Keratinocyte (primary cell): ENCODE results near the gene POLR2B. TPM values are rescaled to one million over a fixed set of nuclear protein-coding genes. Genes with fewer than 3 reads are reported as not detected.
A peak's percentile ranks its signal among the peaks of the same experiment; 100 is the strongest.

Experiments used
- DNase-seq: peaks from one replicate; pipeline ENCODE4 v3.0.0-alpha.2; 2011; ENCODE audit warnings: low read depth, missing footprints, low spot score
- FAIRE-seq: peaks from 2 replicates; lab custom pipeline; 2011; peaks lifted over from hg19 to GRCh38; lab: Jason Lieb, UNC
- H2AFZ ChIP-seq: 2 replicates; pipeline ENCODE4 v1.6.0; 2012; ENCODE audit warnings: low read length, control low read depth, inconsistent platforms; ENCODE audit not compliant: control insufficient read depth
- H3K27ac ChIP-seq: 2 replicates; pipeline ENCODE4 v1.5.1; 2011; ENCODE audit warnings: low read length; ENCODE audit not compliant: control insufficient read depth, insufficient read depth
- H3K27me3 ChIP-seq: 3 replicates; pipeline ENCODE4 v1.6.0; 2011; ENCODE audit warnings: low read length; ENCODE audit not compliant: control insufficient read depth, insufficient read depth; ENCODE audit errors: extremely low read depth
- H3K36me3 ChIP-seq, 2 experiments: 2 replicates in 1 of 2; 3 replicates in 1 of 2; pipeline ENCODE4 v1.5.1; 2011; ENCODE audit warnings: low read length in 2 of 2, mild to moderate bottlenecking in 1 of 2; ENCODE audit not compliant: control insufficient read depth in 2 of 2, insufficient read depth in 2 of 2; ENCODE audit errors: extremely low read depth in 1 of 2
- H3K4me1 ChIP-seq: 3 replicates; pipeline ENCODE4 v1.5.1; 2011; ENCODE audit warnings: low read length; ENCODE audit not compliant: control insufficient read depth, insufficient read depth; ENCODE audit errors: extremely low read depth
- H3K4me2 ChIP-seq: 3 replicates; pipeline ENCODE4 v1.6.0; 2011; ENCODE audit warnings: low read depth, low read length; ENCODE audit not compliant: control insufficient read depth, insufficient read depth; ENCODE audit errors: extremely low read depth
- H3K4me3 ChIP-seq, 3 experiments: fragments of 200-600 bp in 1 of 3; sonication (generic) in 1 of 3; 2 replicates in 2 of 3; 3 replicates in 1 of 3; pipeline ENCODE4 v1.5.1; 2011 to 2016; ENCODE audit warnings: low read length in 3 of 3, mild to moderate bottlenecking in 3 of 3, control low read depth in 2 of 3, inconsistent platforms in 1 of 3, low read depth in 1 of 3, mixed read lengths in 1 of 3, mixed run types in 1 of 3, moderate library complexity in 1 of 3; ENCODE audit not compliant: control insufficient read depth in 2 of 3, insufficient read depth in 2 of 3; ENCODE audit errors: extremely low read depth in 1 of 3
- H3K79me2 ChIP-seq: 2 replicates; pipeline ENCODE4 v1.6.0; 2012; ENCODE audit warnings: low read length; ENCODE audit not compliant: control insufficient read depth, insufficient read depth
- H3K9ac ChIP-seq: 3 replicates; pipeline ENCODE4 v1.6.0; 2011; ENCODE audit warnings: low read length; ENCODE audit not compliant: control insufficient read depth, insufficient read depth; ENCODE audit errors: extremely low read depth
- H3K9me1 ChIP-seq: 3 replicates; pipeline ENCODE4 v1.6.0; 2011; ENCODE audit warnings: low read length; ENCODE audit not compliant: control insufficient read depth, insufficient read depth; ENCODE audit errors: extremely low read depth
- H3K9me3 ChIP-seq: 2 replicates; pipeline ENCODE4 v1.5.1; 2012; ENCODE audit warnings: low read depth, low read length; ENCODE audit not compliant: control insufficient read depth
- H4K20me1 ChIP-seq: 3 replicates; pipeline ENCODE4 v1.6.0; 2011; ENCODE audit warnings: low read length; ENCODE audit not compliant: control insufficient read depth, insufficient read depth; ENCODE audit errors: extremely low read depth
- EZH2 ChIP-seq: IDR thresholded peaks from one replicate; pipeline ENCODE4 v1.6.1; 2012; ENCODE audit warnings: inconsistent platforms, mild to moderate bottlenecking, low read length, moderate library complexity
- dilution Hi-C: fragments of 300-500 bp; cut with MboI; formaldehyde crosslinking; loops from one replicate; pipeline ENCODE4 v1.7.0; 2020; ENCODE audit warnings: low sequenced_read_pairs; ENCODE audit not compliant: extremely low pct_ligation_motif_present
- polyA plus RNA-seq, 5 experiments: library from polyadenylated mRNA; depleted of rRNA in 3 of 5; stranded (reverse) in 3 of 5; stranded (forward) in 1 of 5; unstranded in 1 of 5; fragments of >200 nt; gene quantifications; 1 replicate in 1 of 5; 2 replicates in 3 of 5; 3 replicates in 1 of 5; pipeline versions ENCODE4 v1.2.1 to v1.2.3, GENCODE V29; 2011 to 2012; ENCODE audit warnings: missing spikeins in 2 of 5, low read depth in 1 of 5, low replicate concordance in 1 of 5
- small RNA-seq, 3 experiments: library from RNA; depleted of rRNA; stranded (forward); fragments of <200 nt; gene quantifications; one replicate each; pipeline ENCODE3, GENCODE V24; 2012; ENCODE audit warnings: low read depth in 3 of 3, low replicate concordance in 1 of 3; ENCODE audit not compliant: insufficient read length in 3 of 3
- TF ChIP-seq, protein P1 (sequence below), 3 experiments: IDR thresholded peaks in 1 of 3; conservative IDR thresholded peaks in 1 of 3; optimal IDR thresholded peaks in 1 of 3; 2 replicates in 2 of 3; 3 replicates in 1 of 3; pipeline versions ENCODE3 to v1.5.1; 2011; ENCODE audit warnings: low read length in 3 of 3, mild to moderate bottlenecking in 3 of 3, moderate library complexity in 2 of 3, control low read depth in 1 of 3, inconsistent platforms in 1 of 3; ENCODE audit not compliant: insufficient read depth in 2 of 3; ENCODE audit errors: extremely low read depth in 1 of 3

Gene POLR2B
- polyA plus RNA-seq, 1 donor (not counting 4 experiments of a cell fraction or from before 2014, with no cell fraction given): 153 TPM

DNA sequence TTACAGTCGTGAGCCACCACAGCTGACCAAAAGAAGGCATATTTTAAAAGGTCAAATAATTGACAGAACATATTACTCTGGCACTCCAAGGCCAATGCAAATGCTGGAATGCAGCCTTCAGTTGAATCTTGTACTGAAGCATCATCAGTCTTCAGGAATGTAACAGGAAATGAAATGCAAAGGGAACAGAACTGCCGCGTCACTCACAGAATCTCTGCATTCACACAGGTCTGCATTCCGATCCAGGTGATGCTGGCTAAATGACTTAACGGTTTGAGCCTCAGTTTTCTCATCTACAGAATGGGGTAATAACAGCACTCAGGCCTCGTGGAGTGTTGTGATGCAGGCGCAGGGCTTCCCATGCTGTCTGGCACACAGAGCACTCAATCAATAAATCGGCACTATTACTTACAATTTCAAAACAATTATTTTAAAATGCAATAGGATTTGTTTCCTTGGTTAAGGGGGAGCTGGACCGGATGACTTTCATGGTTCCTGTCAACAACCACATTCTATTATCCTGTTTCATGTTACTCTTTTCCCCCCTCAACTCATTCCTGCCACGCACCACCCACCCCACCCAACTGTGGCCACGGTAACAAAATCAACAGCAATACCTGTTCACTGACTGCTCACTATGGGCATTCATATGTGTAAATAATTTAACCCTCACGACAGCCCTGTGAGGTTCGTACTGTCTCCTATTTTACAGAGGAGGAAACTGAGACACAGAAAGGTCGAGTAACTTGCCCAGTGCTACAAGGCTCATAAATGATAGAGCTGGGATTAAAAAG lies 99.1 kb downstream of the POLR2B start:
- no peaks in the 10 kb centered on the region for H3K9me3 ChIP-seq
- no peaks in the 10 kb centered on the region for H3K27me3 ChIP-seq
- dilution Hi-C loops: no loop called here
- peaks cover 77% of the 10 kb centered on the region for H3K4me1 ChIP-seq
- H3K9me1 ChIP-seq: no peaks in the 10 kb centered on the region
- FAIRE-seq: peak; percentile 100
- peak; percentile 70 for DNase-seq
- H3K4me2 ChIP-seq: peak overlapping the region; percentile 55
- peak overlapping the region; percentile 90 for H3K27ac ChIP-seq
- H3K4me3 ChIP-seq: no peak overlapping the region
- H4K20me1 ChIP-seq: no peaks in the 10 kb centered on the region
- no peak overlapping the region for H2AFZ ChIP-seq
- TF ChIP-seq, protein P1, sequence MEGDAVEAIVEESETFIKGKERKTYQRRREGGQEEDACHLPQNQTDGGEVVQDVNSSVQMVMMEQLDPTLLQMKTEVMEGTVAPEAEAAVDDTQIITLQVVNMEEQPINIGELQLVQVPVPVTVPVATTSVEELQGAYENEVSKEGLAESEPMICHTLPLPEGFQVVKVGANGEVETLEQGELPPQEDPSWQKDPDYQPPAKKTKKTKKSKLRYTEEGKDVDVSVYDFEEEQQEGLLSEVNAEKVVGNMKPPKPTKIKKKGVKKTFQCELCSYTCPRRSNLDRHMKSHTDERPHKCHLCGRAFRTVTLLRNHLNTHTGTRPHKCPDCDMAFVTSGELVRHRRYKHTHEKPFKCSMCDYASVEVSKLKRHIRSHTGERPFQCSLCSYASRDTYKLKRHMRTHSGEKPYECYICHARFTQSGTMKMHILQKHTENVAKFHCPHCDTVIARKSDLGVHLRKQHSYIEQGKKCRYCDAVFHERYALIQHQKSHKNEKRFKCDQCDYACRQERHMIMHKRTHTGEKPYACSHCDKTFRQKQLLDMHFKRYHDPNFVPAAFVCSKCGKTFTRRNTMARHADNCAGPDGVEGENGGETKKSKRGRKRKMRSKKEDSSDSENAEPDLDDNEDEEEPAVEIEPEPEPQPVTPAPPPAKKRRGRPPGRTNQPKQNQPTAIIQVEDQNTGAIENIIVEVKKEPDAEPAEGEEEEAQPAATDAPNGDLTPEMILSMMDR (optimal IDR thresholded peaks at IDR 0.05 in 1 of 3, IDR thresholded peaks at IDR 0.05 in 1 of 3, conservative IDR thresholded peaks at IDR 0.05 in 1 of 3; ENCODE audit: extremely low read depth in 1 of 3, insufficient read depth in 2 of 3, low read length in 3 of 3): no peak
- TF ChIP-seq EZH2: no peak
- peaks cover 1 to 8% of the 10 kb centered on the region in 2 experiments for H3K36me3 ChIP-seq
- peak overlapping the region; percentile 46 for H3K9ac ChIP-seq
- peaks cover 17% of the 10 kb centered on the region for H3K79me2 ChIP-seq

DNA sequence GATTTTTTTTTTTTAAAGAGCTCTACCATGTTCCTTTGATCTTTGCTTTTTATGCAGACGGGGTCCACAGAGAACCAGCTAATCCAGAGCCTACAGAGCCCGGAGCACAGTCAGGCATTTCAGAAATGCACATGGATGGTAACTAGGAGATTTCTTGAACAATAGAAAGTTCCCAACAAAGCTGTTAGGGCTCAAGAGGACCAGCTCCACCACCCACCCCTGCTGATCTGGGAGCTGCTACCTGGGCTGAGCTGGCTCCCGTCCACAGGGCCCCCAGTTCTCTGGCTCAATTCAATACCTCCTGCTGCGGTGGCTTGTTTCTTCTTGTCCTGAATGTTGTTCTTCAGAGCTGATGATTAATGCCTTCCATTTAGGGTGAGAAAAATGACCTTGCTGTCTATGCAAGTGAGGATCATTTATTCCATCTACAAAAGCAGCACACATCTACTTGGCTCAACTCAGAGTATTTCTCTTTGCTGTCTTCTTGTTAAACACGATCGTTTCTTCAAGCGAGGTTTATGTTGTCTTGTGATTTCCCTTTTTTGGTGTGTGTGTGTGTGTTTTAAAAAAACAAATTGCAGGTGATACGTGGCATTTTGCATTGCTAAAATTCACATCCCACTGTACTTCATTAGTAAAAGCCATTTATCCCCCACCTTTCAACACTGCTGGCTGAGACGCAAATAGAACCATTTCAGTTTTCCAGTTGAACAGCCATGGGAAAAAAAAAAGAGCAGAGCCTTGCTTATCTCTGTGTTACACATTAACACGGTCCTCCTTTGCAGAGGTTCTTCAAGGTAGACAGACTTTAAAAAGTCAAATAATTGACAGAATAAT lies 100.2 kb downstream of the POLR2B start:
- dilution Hi-C loops: no loop called here
- FAIRE-seq (peak; percentile 98), DNase-seq (peak; percentile 64)
- Histone ChIP-seq H3K9me3 (no peaks in the 10 kb centered on the region), H3K79me2 (peaks cover 10% of the 10 kb centered on the region), H3K36me3 (peaks cover 1 to 8% of the 10 kb centered on the region in 2 experiments), H2AFZ (no peak overlapping the region), H3K4me1 (peaks cover 89% of the 10 kb centered on the region), H3K4me3 (no peak overlapping the region), H3K4me2 (peak overlapping the region; percentile 55), H3K9ac (peak overlapping the region; percentile 46), H4K20me1 (no peaks in the 10 kb centered on the region), H3K9me1 (no peaks in the 10 kb centered on the region), H3K27me3 (no peaks in the 10 kb centered on the region), H3K27ac (peak overlapping the region; percentile 90)
- no peak for TF ChIP-seq EZH2
- TF ChIP-seq, protein P1 (optimal IDR thresholded peaks at IDR 0.05 in 1 of 3, IDR thresholded peaks at IDR 0.05 in 1 of 3, conservative IDR thresholded peaks at IDR 0.05 in 1 of 3; ENCODE audit: extremely low read depth in 1 of 3, insufficient read depth in 2 of 3, low read length in 3 of 3): no peak

Small RNA genes lying within 50 kb of the gene (small RNA-seq; reads per million reads assigned to genes)
- gene RNU6-998P: 0 reads per million in 3 experiments

Other genes with a start within 250 kb of the POLR2B start
- gene SPINK2, start 157.2 kb upstream of the POLR2B start, polyA plus RNA-seq: 0.10 TPM in 1 of 3 replicates, not detected in the others
- 16.3 to 28.2 TPM (median 22.6 TPM) in 3 replicates for gene REST, start 71.0 kb upstream of the POLR2B start, polyA plus RNA-seq
- gene NOA1, start 1.3 kb upstream of the POLR2B start, polyA plus RNA-seq: 12.9 to 15.5 TPM (median 14.2 TPM) in 3 replicates
- 333 to 459 TPM (median 413 TPM) in 3 replicates for gene IGFBP7, start 131.5 kb downstream of the POLR2B start, polyA plus RNA-seq